Activated CD4-positive, alpha-beta T cell treated with anti-CD3 and anti-CD28 coated beads, Interleukin-2, Interleukin-6, amounts not matched to agents 100 ng/mL and 50 ng/mL, durations not matched to agents 16 hours and 8 hours (primary cell): ENCODE results near the gene PLA2G12A.
"Not testable (repeated sequence)": the region's sequence is repeated elsewhere in the genome, so short reads cannot be mapped to it uniquely, and the experiment has no call there.

Experiments
- DNase-seq: peaks from one replicate; pipeline ENCODE4 v3.0.0-alpha.2; 2020

Gene PLA2G12A

DNA sequence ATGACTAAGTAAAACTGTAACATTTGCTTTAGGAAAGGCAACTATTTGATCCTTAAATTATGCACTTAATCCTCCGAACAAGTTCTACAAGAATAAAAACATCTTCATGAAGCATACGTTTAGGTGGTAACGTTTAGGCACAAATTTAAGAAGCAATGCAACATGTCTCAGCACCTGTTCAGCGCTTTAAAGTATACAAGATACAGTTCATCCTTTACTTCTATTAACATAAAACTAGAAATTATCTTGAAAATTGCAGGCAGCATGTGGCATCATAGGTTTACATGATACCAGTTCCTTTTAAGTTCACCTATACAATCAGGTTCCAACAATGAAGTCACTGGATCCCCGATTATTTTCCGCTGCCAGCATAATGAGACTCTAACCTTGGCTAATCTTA is 1.5 kb downstream of the PLA2G12A start:
- no peak for DNase-seq

DNA sequence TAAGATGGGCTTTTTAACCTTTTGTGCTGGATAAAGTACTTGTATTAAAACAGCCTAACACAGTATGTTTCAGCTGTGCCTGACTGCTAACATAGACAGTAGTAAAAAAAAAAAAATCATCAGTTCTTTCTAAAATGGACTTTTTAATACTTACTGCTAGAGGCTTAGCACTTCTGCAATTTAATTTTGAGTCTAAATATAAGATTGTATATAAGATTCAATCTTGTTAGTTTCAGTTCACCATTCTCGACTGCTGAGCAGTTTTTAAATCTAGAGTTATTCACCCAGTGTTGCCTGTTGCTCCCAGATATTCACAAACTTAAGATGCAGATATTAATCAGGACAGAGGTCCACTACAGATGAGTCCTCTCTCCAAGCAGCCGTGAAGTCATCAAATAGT is 6.8 kb downstream of the PLA2G12A start:
- DNase-seq = no peak

DNA sequence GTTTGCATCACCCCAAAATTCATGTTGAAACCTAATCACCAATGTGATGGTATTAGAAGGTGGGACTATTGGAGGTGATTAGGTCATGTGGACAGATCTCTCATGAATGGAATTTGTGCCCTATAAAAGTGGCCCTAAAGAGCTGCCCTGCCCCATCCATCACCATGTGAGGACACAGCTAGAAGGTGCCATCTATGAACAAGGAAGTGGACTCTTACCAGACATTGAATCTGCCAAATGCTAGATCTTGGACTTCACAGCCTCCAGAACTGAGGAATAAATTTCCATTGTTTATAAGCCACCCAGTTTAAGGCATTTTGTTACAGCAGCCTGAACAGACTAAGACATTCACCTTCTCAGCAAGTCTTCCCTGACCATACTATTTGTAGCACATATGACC is 7.5 kb downstream of the PLA2G12A start:
- DNase-seq = no peak

DNA sequence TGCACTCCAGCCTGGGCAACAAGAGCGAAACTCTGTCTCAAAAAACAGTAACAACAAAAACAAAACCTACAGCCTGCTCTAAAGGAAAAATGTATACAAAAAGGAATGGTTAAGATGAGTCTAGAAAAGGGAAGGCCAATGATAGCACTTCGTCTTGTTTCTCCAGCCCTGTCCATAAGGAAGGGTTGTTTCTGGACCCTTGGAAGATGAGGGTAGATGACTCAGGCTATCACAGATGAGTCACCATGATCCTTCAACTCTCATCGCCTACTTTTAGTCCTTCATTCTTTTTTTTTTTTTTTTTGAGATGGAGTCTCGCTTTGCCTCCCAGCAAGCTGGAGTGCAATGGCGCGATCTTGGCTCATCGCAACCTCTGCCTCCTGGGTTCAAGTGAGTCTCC is 8.8 kb downstream of the PLA2G12A start:
- no peak for DNase-seq

DNA sequence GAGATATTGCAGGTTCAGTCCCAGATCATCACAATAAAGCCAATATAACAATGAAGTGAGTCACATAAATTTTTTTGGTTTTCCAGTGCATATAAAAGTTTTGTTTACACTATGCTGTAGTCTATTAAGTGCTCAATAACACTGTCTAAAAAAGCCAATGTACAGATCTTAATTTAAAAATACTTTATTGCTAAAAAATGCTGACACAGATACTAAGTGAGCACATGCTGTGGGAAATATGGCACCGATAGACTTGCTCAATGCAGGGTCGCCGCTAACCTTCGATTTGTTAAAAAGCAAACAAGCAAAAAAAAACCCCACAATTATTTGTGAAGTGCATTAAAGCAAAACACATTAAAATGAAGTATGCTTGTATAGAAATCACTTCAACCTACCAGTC is 10.3 kb downstream of the PLA2G12A start:
- no peak for DNase-seq

DNA sequence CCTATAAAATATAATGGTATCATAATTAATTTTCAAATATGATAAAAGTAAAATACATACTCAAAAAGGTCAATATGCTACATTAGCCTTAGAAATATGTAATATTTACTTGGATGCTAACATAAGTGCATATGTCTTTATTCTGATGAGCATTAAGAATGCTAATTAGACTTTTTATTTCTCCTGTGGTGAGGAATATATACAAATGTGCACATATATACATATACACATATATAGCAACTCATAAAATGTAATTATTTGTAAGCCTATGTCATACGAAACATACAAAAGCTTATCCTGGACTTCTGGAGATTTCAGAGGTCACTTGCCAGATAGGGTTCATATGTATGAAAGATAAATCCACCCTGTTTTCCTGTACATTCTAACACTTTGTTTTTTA is 11.1 kb downstream of the PLA2G12A start:
- no peak for DNase-seq

DNA sequence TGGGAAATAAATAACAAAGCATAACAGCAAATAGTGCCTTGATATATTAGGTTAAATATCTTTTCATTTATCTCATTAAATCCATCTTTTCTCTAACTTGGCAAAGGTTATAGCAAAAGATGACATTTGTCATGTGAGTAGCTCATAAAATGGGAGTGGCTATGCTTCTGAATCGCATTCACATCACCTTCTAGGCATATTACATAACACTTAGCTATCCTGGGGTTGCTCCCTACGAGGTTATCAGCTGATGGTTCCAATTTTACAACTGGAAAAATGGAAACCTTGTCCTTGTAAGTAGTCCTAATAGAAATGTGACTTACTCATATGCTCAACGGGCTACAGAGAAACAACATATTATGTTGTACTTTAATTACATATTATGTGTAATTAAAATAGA is 16.4 kb downstream of the PLA2G12A start:
- DNase-seq = no peak

DNA sequence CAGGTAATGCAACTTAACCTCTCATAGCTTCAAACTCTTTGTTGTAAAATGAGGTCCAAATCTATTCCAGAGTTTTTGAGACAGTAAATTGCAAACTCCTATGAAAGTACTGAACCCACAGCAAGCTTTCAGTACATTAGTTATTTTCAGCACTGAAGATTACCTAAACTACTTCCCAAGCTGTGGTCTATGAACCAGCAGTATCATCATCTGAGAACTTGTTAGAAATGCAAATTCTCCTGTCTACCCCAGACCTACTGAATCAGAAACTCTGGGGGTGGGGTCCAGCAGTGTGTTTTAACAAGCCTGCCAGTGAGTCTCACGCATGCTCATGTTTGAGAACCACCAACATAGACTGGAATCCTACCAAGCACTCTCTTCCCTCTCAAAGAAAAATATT is 20.9 kb downstream of the PLA2G12A start:
- DNase-seq = no peak

DNA sequence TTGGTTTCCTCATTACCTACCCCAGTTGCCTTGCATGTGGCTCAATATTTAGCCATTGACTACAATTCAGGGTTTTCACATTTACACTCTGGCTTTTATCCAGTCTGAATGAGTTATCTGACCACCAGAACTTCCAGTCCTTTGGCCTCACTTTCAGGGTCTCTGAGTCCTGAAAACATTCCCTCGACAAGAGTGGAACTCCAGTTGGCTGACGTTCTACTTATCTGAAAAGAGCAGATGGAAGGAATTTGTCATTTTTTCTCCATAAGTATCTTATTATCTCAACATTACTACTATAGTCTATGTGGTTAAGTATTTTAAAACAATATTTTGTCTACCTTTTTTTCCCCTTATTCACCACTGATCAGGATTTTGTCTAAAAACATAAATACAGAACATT is 21.4 kb downstream of the PLA2G12A start:
- DNase-seq = no peak

DNA sequence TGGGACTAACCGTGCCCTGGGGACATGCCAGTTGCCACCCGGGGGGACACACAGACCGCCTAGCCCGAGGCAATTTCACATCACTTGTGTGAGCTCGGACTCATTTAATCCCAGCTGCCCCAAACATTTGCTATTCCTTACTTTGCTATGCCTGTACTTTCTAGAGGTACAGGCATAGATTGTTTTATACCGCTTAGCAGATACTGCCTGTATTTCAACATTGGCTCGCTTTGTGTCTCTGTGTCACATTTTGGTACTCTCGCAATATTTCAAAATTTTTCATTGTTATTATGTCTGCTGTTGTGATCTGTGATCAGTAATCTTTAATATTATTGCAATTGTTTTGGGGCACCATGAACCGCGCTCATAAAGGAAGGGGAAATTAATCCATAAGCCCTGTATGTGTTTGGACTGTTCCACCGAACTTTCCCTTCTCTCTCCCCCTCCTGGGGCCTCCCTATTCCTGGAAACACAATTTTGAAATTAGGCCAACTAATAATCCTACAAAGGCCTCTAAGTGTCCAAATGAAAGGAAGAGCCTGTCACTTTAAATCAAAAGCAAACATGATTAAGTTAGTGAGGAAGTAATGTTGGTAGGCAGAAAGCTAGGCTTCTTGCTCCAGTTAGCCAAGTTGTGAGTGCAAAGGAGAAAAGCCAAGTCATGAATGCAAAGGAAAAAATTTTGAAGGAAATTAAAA is 26.1 kb downstream of the PLA2G12A start:
- DNase-seq = no peak

DNA sequence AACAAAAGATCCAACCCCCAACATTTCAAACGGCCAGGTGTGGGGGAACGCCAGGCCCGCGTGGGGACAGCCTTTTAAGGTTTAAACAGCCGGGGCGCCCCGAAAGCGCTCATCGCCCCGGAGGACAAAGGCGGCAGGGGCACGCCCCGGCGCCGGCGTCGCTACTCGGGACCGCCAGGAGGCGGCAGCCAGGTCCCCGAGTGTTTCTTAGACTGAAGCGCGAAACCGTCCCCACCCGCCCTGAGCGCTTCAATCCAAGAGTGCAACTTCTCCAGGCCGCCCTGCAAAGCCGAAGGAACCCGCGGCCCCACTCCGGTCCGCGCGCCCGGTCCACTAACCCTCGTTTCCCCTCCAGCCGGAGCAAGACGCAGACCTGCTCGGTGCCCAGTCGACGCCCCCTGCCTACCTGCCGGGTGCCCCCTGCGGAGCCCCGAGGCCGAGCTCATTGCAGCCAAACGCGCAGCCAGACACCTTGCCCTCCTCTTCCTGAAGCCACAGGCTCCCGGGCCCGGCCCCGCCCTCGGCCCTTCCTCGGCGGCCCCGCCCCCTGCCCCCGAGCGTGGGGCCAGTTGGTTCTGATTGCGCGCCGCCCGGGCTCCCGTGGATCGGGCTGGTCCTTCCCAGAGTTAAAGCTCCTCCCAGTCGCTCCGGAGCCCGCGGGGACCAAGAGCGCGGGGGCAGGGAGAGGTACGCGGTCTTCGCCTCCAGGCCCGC is 26.8 kb downstream of the PLA2G12A start, which contains the start of gene CASP6:
CASP6 (minus strand) TSS at position 496 of the 714 bp plus-strand sequence; CDS start at position 446, 50 bp downstream.
- DNase-seq = peak; percentile 77

DNA sequence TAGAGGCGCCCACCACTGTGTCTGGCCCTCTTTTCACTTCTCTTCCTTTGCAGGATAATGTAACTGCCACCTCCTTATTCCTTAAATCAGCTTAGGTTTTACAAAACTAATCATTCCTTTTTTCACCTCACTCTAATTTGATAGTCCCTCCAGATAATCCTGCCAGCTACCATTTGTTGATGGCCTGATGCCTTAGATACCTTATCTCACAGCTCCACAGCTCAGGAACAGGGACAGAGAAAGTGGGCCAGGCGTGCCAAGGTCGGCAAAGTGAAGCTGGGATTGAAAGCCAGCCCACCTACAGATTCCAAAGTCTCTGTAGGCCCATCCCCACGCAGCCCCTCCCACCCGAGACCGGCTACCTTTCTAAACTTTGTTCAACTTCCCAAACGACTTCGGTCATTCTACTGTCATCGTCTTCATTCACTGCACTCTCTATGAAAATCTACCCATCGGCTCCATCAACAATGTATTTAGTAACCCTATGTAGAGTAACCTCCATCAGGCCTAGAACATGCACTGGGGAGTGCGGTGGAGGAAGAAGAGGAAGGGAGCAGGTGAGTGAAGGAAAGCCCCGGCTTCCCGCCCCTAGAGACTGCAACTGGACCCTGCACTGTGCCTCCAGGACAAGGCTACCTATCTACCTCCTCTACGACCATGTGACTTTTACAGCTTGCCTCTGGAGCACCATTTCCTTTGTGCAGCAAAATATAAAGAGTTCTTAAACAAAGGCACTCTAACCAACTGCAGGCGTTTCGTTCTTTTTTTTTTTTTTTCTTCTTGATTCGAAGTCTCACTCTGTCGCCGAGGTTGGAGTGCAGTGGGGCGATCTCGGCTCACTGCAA is 28.1 kb downstream of the PLA2G12A start:
- DNase-seq = no peak

DNA sequence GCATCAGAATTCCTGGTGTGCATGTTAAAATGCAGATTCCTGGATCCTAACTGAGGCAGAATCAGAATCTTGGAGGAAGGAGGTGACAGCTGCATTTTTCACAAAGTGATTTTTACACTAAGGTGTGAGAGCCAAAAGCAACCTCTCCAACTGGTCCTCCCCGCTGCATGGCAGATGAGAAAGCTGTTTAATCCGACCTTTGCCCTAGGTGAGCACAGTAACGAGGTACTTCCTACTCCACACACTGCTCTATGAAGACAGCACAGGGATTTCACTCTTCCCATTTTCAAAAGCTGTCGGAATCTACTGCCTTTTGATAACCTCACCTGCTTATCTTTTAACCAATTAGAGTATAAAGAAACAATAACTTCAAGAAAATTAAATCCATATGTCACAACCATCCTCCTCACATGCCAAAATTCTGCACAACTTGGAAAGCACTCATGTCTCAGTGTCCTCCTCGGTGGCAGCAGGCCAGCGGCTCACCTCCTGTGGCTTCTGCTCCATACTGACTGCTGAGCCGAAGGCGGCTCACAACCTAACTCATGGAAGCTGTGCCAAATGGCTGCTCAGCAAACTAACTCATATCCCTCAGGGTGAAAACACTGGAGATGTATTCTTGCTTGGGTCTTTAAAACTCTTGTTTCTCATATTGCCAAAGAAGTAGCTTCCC is 30.2 kb downstream of the PLA2G12A start:
- no peak for DNase-seq

DNA sequence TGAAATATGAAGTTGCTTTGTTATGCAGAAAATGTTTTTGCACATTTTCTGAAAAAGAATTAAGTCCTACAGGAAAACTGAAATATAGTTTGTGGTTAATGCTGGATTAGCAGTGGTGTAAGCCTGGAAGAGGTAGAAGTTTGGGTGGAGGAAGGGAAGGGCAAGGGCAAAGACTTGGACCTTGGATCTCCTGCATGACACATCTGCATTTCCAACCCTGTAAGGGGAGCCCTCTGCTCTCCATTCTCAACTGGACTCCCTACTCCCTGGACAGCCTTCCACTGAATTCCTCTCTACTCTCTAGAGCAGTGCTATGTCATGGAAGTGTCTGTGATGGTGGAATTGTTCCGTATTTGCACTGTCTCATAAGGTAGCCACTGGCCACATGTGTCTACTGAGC is 31.2 kb downstream of the PLA2G12A start:
- no peak for DNase-seq

DNA sequence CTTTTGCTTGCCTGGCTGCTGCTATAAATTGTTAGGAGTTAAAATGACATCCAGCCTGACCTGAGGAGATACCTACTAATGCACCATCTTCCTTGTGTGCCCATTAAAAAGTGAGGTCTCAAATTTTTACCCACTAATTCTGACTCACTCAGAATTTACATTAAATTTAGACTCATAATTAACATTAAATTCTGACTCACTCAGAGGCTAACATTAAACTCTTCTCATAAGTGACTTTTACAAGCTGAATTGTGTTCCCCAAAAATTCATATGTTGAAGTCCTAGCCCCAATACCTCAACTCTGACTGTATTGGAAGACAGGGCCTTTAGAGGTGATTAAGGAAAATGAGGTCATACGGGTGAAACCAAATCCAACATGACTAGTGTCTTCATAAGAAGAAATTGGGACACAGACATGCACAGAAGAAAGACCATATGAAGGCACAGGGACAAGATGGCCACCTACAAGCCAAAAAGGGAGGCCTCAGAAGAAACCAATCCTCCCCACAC is 38.4 kb downstream of the PLA2G12A start:
- no peak for DNase-seq

DNA sequence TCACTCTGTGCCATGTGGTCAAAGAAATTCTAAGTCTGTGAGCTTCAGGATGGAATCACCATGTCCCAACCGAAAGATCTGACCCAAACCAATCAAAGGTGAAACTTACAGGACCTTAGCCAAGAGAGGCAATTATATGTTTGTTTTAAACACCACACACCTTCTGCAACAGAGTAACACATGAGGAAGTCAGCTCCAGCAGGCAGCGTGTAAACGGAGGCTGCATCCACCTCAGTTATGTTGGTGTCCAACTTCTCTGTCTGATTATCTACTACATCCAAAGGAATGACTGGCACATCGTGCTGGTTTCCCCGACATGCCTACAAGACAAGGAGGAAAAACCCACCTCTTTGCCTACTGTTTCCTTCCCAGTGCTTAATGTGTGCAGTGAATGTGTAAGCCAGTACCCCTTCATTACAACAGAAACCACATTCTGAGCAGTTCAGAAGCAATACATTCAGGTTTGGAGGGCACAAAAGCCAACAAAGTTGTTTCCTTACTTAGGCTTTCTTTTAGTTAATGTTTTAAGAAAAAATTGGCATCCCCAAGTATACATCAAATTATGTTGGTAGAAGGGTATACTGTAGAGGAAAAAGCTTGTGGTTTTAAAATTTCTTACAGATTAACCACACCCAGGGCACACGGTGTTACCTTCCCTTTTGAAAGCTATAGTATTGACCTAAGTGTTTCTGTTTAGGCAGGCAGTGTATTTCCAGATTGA is 39.0 kb downstream of the PLA2G12A start:
- no peak for DNase-seq

DNA sequence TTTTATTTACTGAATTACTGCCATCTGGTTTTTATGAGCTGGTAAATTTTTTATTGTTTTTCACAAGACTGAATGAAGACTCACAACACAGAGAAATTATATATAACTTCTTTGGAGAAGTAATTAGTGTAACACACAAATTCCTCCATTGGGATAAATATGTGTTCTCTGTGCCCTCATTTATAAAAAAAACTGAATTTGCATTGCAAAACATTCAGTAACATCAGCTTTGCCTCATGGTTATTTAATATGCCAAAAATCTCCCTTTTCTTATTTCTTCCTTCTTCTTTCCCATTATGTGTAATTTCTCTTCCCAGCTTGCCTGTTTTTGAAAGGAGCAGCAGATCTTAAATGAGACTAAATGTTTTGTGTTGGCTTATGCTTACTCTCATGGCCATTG is 45.1 kb downstream of the PLA2G12A start:
- no peak for DNase-seq

DNA sequence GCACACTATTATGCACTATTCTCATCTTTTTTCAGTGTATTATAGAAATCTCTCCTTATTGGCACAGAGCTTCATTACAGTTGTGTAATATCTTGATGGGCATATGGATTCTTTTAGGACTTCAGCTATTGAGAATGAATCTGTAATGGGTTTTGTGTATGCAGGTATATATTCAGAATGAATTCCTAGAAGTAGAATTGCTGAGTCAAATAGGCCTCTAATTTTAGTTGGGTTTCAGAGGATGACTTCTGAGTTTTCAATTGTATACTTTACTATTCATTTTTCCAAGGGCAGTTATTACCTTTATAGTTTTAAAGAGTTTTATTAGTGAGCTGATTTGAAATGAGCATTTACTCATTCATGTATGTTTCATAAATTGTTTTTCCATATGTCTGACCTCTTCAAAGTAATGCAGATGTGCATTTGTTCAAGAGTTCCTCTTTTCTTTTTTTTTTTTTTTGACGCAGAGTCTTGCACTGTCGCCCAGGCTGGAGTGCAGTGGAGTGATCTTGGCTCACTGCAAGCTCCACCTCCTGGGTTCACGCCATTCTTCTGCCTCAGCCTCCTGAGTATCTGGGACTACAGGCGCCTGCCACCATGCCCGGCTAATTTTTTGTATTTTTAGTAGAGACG is 46.1 kb downstream of the PLA2G12A start:
- no peak for DNase-seq

DNA sequence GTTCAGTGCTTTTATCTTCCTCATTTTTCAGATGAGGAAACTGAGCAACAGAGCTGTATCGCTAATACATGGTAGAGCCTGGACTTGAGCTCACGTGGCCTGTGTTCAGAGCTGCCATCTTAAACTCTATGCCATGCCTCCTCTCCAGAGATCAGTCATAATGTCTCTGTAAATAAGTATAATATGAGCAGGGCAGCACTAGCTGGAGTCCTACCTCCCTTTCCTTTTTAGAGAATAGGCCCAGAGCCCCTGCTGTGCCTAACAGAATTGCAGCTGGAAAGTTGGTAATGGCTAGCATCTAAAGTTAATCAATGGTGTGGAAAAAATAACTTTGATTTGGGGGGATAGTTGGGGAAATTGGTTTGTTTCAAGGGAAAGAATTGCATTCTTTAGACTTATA is 47.0 kb downstream of the PLA2G12A start:
- DNase-seq = no peak

DNA sequence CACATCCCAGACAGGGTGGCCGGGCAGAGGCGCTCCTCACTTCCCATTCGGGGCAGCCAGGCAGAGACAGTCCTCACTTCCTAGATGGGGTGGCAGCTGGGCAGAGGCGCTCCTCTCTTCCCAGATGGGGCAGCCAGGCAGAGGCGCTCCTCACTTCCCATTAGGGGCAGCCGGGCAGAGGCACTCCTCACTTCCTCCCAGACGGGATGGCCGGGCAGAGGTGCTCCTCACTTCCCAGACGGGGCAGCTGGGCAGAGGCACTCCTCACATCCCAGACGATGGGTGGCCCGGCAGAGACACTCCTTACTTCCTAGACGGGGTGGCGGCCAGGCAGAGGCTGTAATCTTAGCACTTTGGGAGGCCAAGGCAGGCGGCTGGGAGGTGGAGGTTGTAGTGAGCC is 50.9 kb downstream of the PLA2G12A start:
- DNase-seq = not testable (repeated sequence)

DNA sequence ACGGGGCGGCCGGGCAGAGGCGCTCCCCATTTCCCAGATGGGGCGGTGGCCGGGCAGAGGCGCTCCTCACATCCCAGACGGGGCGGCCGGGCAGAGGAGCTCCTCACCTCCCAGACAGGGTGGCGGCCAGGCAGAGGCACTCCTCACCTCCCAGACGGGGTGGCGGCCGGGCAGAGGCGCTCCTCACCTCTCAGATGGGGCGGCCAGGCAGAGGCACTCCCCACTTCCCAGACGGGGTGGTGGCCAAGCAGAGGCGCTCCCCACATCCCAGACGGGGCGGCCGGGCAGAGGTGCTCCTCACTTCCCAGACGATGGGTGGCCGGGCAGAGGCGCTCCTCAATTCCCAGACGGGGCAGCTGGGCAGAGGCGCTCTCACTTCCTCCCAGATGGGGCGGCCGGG is 51.4 kb downstream of the PLA2G12A start:
- not testable (repeated sequence) for DNase-seq

DNA sequence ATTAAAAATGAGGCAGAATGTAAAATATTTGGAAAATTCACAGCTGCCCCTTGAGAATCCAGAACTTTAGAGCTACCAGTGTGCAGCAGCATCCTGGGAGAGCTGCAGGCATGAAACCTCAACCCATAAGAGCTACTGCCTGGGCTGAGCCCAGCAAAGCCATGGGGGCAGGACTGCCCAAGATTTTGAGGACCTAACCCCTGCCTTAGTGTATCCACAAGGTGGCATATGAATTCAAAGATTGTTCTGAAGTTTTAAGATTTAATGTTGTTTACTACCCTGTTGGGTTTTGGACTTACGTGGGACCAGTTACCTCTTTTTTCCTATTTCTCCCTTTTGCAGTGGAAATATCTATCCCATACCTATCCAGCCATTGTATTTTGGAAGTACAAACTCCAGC is 53.0 kb downstream of the PLA2G12A start:
- DNase-seq = no peak
